Caco-2 (cell line): ENCODE data around the gene KIF16B. TPM values are rescaled to one million over a fixed set of nuclear protein-coding genes. Genes with fewer than 3 reads are reported as not detected.

Experiments used
- BruUV-seq: library from RNA; stranded (reverse); fragments of 400-500 nt; replicated peaks from 2 replicates; lab custom pipeline; 2021; lab: Mats Ljungman, UMichigan
- CTCF ChIA-PET: fragments of 300-600 bp; sonication (Branson Sonifier 250); formaldehyde crosslinking; loops from one replicate; lab custom pipeline; 2022; ENCODE audit warnings: antibody characterized with exemption; lab: Charles Lee
- POLR2A ChIA-PET: fragments of 300-600 bp; sonication (Branson Sonifier 250); formaldehyde crosslinking; loops from one replicate; lab custom pipeline; 2022; ENCODE audit warnings: antibody characterized with exemption; lab: Charles Lee
- DNase-seq, 2 experiments: peaks; one replicate each; pipeline versions ENCODE4 v3.0.0 to v3.0.0-alpha.2; 2020 to 2022
- H3K27me3 ChIP-seq: replicated peaks from 2 replicates; pipeline ENCODE4 v1.6.0; 2011; ENCODE audit warnings: low read length; ENCODE audit not compliant: control insufficient read depth, insufficient read depth
- H3K36me3 ChIP-seq: 2 replicates; pipeline ENCODE4 v1.5.1; 2011; ENCODE audit warnings: low read length; ENCODE audit not compliant: control insufficient read depth, insufficient read depth
- H3K4me1 ChIP-seq: fragments of 250-450 bp; sonication (Bioruptor Pico); 2 replicates; pipeline ENCODE4 v1.5.1; 2020; ENCODE audit warnings: mild to moderate bottlenecking
- H3K4me3 ChIP-seq: 2 replicates; pipeline ENCODE4 v1.5.1; 2011; ENCODE audit warnings: low read depth, mild to moderate bottlenecking, control low read depth, low read length
- H3K9me3 ChIP-seq: fragments of 250-450 bp; sonication (Bioruptor Pico); 2 replicates; pipeline ENCODE4 v1.5.1; 2020; ENCODE audit warnings: mild to moderate bottlenecking, moderate library complexity
- H3K27ac Mint-ChIP-seq: one replicate; pipeline ENCODE4 v1.8.0; 2022; ENCODE audit warnings: mixed read lengths; ENCODE audit not compliant: unreplicated experiment
- H3K27me3 Mint-ChIP-seq: one replicate; pipeline ENCODE4 v1.8.0; 2022; ENCODE audit warnings: mixed read lengths; ENCODE audit not compliant: insufficient read depth, unreplicated experiment
- H3K36me3 Mint-ChIP-seq: one replicate; pipeline ENCODE4 v1.8.0; 2022; ENCODE audit warnings: mild to moderate bottlenecking, mixed read lengths; ENCODE audit not compliant: insufficient read depth, unreplicated experiment
- H3K4me1 Mint-ChIP-seq: one replicate; pipeline ENCODE4 v1.8.0; 2022; ENCODE audit warnings: low read depth, mixed read lengths; ENCODE audit not compliant: unreplicated experiment
- H3K4me3 Mint-ChIP-seq: one replicate; pipeline ENCODE4 v1.8.0; 2022; ENCODE audit warnings: mild to moderate bottlenecking, moderate library complexity, mixed read lengths; ENCODE audit not compliant: unreplicated experiment
- H3K9me3 Mint-ChIP-seq: one replicate; pipeline ENCODE4 v1.8.0; 2022; ENCODE audit warnings: mixed read lengths; ENCODE audit not compliant: unreplicated experiment
- intact Hi-C: fragments of 100-400 bp; cut with micrococcal nuclease; formaldehyde crosslinking; loops from one replicate; pipeline ENCODE4 v1.10.0; 2022; ENCODE audit not compliant: unreplicated experiment
- total RNA-seq: library from RNA; stranded (reverse); gene quantifications from 2 replicates; pipeline ENCODE4 v1.2.3, GENCODE V29; 2022
- TF ChIP-seq, protein P1 (sequence below), 2 experiments: fragments of 200-600 bp in 1 of 2; IDR thresholded peaks; 1 replicate in 1 of 2; 2 replicates in 1 of 2; pipeline versions ENCODE4 v1.5.1 to v1.8.0; 2011 to 2022; ENCODE audit warnings: antibody characterized with exemption in 1 of 2, control low read depth in 1 of 2, inconsistent platforms in 1 of 2, low read depth in 1 of 2, low read length in 1 of 2, mild to moderate bottlenecking in 1 of 2, moderate library complexity in 1 of 2; ENCODE audit not compliant: insufficient read depth in 1 of 2, severe bottlenecking in 1 of 2, unreplicated experiment in 1 of 2

The KIF16B gene
- total RNA-seq, 1 experiment from 2014 or later: 11.3 TPM

GRCh38 chr20:16236589-16237241, 336.5 kb downstream of the KIF16B start:
- H3K27me3 Mint-ChIP-seq: no peaks in the 10 kb centered on the region
- intact Hi-C loops: no loop called here
- Histone ChIP-seq H3K36me3 (no peaks in the 10 kb centered on the region), H3K4me3 (no peak overlapping the region), H3K27me3 (no peaks in the 10 kb centered on the region), H3K9me3 (0 out of 2 replicates have a peak, but pooled peaks cover 5% of the 10 kb centered on the region), H3K4me1 (no peaks in the 10 kb centered on the region)
- no peak overlapping the region for H3K27ac Mint-ChIP-seq
- peaks cover 12% of the 10 kb centered on the region for H3K9me3 Mint-ChIP-seq
- H3K4me1 Mint-ChIP-seq: peaks cover 6% of the 10 kb centered on the region
- H3K4me3 Mint-ChIP-seq: no peak overlapping the region
- POLR2A ChIA-PET: no interaction called here
- TF ChIP-seq, protein P1, sequence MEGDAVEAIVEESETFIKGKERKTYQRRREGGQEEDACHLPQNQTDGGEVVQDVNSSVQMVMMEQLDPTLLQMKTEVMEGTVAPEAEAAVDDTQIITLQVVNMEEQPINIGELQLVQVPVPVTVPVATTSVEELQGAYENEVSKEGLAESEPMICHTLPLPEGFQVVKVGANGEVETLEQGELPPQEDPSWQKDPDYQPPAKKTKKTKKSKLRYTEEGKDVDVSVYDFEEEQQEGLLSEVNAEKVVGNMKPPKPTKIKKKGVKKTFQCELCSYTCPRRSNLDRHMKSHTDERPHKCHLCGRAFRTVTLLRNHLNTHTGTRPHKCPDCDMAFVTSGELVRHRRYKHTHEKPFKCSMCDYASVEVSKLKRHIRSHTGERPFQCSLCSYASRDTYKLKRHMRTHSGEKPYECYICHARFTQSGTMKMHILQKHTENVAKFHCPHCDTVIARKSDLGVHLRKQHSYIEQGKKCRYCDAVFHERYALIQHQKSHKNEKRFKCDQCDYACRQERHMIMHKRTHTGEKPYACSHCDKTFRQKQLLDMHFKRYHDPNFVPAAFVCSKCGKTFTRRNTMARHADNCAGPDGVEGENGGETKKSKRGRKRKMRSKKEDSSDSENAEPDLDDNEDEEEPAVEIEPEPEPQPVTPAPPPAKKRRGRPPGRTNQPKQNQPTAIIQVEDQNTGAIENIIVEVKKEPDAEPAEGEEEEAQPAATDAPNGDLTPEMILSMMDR (IDR thresholded peaks at IDR 0.05; ENCODE audit: insufficient read depth in 1 of 2, low read depth in 1 of 2, low read length in 1 of 2, severe bottlenecking in 1 of 2, unreplicated experiment in 1 of 2): no peak
- no peaks in the 10 kb centered on the region for H3K36me3 Mint-ChIP-seq
- DNase-seq: no peak
- CTCF ChIA-PET: no interaction called here
- no TSS peak for BruUV-seq

- Mint-ChIP-seq H3K9me3 (no peaks in the 10 kb centered on the region), H3K27ac (no peak overlapping the region), H3K4me3 (no peak overlapping the region), H3K4me1 (peaks cover 6% of the 10 kb centered on the region), H3K27me3 (no peaks in the 10 kb centered on the region), H3K36me3 (no peaks in the 10 kb centered on the region)
- intact Hi-C loops: no loop called here
- H3K4me3 ChIP-seq: no peak overlapping the region
- H3K9me3 ChIP-seq: no peaks in the 10 kb centered on the region
- no peak for DNase-seq
- ChIA-PET POLR2A (no interaction called here), CTCF (no interaction called here)
- no TSS peak for BruUV-seq
- TF ChIP-seq, protein P1 (IDR thresholded peaks at IDR 0.05; ENCODE audit: insufficient read depth in 1 of 2, low read depth in 1 of 2, low read length in 1 of 2, severe bottlenecking in 1 of 2, unreplicated experiment in 1 of 2): no peak
- no peaks in the 10 kb centered on the region for H3K27me3 ChIP-seq
- no peaks in the 10 kb centered on the region for H3K4me1 ChIP-seq
- H3K36me3 ChIP-seq: no peaks in the 10 kb centered on the region
Measured at GRCh38 chr20:16230402-16230801, 342.8 kb downstream of the KIF16B start.

GRCh38 chr20:16229813-16230212, 343.4 kb downstream of the KIF16B start:
- Mint-ChIP-seq H3K4me3 (no peak overlapping the region), H3K4me1 (peaks cover 4% of the 10 kb centered on the region), H3K36me3 (no peaks in the 10 kb centered on the region), H3K27ac (no peak overlapping the region), H3K9me3 (no peaks in the 10 kb centered on the region), H3K27me3 (no peaks in the 10 kb centered on the region)
- no peaks in the 10 kb centered on the region for H3K9me3 ChIP-seq
- ChIA-PET POLR2A (no interaction called here), CTCF (no interaction called here)
- H3K4me3 ChIP-seq: no peak overlapping the region
- H3K27me3 ChIP-seq: no peaks in the 10 kb centered on the region
- TF ChIP-seq, protein P1 (IDR thresholded peaks at IDR 0.05; ENCODE audit: insufficient read depth in 1 of 2, low read depth in 1 of 2, low read length in 1 of 2, severe bottlenecking in 1 of 2, unreplicated experiment in 1 of 2): no peak
- no peak for DNase-seq
- no peaks in the 10 kb centered on the region for H3K36me3 ChIP-seq
- no TSS peak for BruUV-seq
- intact Hi-C loops: no loop called here
- H3K4me1 ChIP-seq: no peaks in the 10 kb centered on the region
